GM19351 (cell line): Measurements from ENCODE around the gene TMC1.

ENCODE experiments used
- ATAC-seq: cut with Tn5 transposase; IDR thresholded peaks from one replicate; pipeline ENCODE4 v1.9.1; 2021; ENCODE audit warnings: mild to moderate bottlenecking, moderate library complexity; ENCODE audit not compliant: unreplicated experiment

The TMC1 gene

DNA sequence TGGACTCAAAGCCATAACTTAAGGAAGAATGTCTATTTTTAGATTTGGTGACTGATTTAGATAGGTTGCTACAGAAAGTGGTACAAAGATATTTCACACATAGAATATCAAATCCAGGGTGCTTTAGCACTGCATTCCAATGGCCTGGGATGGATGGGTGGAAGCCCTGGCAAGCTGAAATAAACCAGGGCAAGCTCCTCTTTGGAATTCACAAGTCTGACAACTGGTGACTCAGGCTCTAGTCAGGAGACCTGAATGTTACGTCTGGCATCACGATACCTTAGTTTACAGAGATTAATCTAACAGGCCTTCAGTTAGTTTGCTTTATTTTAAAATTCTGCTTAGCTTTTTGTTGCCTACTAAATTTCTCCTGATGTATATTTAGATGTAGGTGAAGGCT lies 144.0 kb downstream of the TMC1 start:
- no peak for ATAC-seq

DNA sequence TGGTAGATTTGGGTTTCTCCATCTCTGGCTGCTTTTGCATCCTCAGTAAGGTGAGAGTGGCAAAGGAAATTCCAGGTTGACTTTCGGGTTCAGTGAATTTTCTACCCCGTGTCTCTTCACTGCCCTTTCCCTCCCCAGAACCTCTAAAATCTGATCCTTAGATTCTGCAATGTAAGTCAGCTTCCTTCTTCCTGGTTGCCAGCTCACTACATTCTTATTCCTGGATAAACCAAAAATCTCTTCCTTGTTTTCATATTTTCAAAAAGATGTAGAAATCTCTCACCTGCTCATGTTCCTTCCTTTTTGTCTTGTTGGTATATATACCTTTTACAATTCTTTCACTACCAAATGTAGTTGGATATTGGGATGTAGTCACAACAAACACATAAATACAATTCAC lies 145.8 kb downstream of the TMC1 start:
- ATAC-seq: no peak

- ATAC-seq: no peak
These were observed 153.6 kb downstream of the TMC1 start for GRCh38 chr9:72674961-72675360.

DNA sequence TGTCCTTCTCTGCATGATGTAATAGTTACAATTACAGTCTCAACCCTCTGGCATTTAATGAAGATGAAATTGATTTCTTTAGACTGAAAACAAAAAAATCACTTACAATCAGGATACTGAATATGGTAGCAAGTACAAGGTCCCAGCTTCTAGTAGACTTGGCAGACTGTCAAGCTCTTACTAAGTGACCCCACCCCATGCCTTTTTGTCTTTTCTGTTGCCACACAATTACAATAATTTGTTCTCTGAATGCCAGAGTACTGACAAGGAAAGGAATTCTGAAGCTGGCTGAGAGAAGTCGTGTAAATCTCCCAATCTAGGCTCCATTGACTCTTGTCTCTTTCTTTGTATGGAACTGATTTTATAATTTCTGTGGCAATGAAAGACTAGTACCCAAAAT lies 154.2 kb downstream of the TMC1 start:
- no peak for ATAC-seq

- no peak for ATAC-seq
These were observed 159.3 kb downstream of the TMC1 start for GRCh38 chr9:72680593-72681282.

DNA sequence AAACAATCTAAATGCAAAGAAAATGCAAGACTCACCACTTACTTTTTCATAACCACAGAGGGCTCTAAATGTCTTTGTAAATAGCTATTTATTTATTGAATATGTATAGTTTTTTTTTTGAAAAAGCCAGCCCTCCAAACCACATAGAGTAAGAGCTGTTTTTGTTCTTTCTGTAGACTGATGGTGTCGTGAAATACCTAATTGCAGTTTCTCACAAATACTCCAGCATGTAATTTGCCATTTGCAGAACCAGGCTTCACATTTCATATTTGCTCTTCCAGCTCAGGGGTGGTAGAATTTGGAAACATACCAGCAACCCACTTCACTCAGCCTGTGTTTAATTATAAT lies 159.8 kb downstream of the TMC1 start:
- ATAC-seq: no peak

DNA sequence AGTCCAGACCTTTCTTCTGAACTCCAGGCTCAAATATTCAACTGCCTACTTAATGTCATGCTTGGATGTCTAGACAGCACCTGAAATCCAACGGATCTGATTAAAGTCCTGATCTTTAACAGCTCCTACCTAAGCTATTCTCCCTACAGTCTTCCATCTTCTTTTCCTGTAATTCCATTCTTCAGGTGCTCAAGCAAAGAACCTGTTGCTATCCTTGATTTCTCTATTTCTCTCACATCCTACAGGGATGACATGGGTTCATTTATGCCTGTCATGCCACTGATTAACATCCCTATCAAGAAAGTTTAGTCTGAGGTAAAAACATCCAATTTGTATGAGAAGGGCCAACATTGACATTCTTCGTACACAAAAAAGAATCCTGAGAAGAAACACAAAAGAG lies 163.2 kb downstream of the TMC1 start:
- no peak for ATAC-seq

GRCh38 chr9:72685911-72686310 lies 164.5 kb downstream of the TMC1 start:
- ATAC-seq: no peak

GRCh38 chr9:72687331-72687730 lies 165.9 kb downstream of the TMC1 start:
- no peak for ATAC-seq

GRCh38 chr9:72691671-72692070 lies 170.3 kb downstream of the TMC1 start:
- ATAC-seq: no peak

DNA sequence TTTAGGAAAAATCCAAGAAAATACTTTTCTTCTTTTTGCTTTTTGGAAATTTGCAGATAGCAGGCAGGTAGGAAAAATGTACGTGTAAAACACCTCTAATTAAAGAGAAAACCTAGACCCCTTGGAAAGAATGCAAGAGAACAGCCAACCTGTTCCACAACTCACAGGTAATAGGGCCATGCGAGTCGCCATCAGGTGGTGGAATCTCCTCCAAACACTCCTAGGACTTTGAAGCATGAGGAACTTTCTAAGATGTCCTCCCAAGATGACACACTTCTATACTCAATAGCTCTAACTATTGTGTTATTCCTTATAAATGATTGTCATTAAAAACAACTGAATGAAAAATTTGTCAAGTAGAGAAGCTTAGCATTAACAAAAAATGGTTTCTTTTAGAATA lies 174.0 kb downstream of the TMC1 start:
- ATAC-seq: no peak

GRCh38 chr9:72696511-72696910 lies 175.1 kb downstream of the TMC1 start:
- no peak for ATAC-seq

DNA sequence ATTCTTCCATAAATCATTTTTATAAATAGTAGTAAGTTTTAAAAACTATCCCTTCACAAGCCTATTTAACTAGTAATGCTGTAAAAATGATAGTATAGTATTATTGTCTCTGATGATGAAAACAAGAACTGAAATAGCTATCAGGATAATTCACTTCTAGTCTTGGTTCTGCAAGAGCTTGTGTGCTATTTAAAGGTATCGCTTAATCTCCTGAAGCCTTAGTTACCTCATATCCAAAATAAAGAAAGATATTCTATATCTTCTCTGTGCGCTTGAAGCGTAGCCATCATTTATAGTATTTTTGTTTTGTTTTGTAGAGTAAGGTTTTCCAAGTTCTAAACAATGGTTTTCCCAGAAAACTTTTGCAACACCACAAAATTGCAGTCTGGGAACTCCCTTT lies 180.1 kb downstream of the TMC1 start:
- no peak for ATAC-seq

- ATAC-seq: no peak
These were observed 182.2 kb downstream of the TMC1 start for GRCh38 chr9:72703574-72703973.

DNA sequence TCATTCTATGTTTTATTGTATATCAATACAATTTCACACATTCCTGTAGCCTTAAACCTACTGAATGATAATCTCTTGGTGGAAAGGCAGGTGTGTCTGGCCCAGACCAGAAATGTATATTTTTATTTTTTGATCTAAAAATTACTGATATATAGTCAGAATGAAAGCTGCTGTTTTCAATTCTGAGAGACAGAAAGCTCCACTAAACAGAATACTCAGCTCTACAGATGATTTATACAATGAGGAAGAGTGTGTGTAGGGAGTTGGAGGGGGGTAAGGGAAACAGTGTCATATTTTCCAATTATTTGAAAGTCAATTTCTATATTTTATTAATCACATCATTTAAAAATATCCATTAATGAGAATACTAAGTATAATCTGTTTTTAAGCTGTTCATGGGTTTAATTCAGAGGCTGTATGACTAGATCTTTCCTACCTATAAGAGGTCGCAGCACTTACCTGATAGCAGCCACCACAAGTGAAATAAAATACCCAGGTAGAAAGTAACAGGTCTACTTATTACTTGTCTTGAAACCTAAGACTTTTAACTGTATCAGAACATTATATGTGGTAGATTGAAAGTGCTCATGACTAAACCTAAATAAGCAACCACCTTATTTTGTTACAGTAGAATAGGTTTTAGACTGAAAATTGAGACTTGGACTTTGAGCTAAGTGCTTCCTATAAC lies 183.4 kb downstream of the TMC1 start:
- ATAC-seq: peak; percentile 70

DNA sequence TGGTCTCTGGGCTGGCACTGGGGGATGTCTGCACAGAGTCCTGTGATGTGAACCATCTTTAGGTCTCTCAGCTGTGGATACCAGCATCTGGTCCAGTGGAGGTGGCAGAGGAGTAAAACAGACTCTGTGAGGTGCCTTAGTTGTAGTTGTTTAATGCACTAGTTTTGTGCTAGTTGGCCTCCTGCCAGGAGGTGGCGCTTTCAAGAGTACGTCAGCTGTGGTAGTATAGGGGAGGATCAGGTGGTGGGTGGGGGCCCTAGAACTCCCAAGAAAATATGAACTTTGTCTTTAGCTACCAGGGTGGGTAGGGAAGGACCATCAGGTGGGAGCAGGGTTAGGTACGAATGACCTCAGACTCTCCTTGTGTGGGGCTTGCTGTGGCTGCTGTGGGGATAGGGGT lies 197.1 kb downstream of the TMC1 start:
- ATAC-seq: no peak

- ATAC-seq: no peak
These were observed 199.7 kb downstream of the TMC1 start for GRCh38 chr9:72721067-72721466.

DNA sequence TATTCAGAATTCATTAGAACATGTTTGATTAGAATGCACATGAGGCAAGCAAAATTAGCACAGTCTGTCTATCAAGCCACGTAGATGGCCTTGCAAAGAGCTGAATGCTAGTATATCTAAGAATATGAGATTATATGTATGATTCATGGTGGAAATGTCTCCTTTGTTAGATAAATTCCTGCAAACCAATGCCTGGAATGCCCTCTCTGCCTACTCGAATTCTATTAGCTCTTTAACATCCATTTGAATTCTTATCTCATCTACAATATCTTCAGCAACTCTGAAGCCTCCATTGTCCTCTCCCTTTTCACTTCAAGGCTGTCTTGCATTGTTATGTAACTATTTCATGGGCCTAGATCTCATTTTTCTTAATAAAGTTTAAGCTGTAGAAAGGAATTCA lies 205.5 kb downstream of the TMC1 start:
- ATAC-seq: no peak

GRCh38 chr9:72728031-72728770 lies 206.8 kb downstream of the TMC1 start:
- no peak for ATAC-seq

- no peak for ATAC-seq
These were observed 212.5 kb downstream of the TMC1 start for GRCh38 chr9:72733895-72734294.

DNA sequence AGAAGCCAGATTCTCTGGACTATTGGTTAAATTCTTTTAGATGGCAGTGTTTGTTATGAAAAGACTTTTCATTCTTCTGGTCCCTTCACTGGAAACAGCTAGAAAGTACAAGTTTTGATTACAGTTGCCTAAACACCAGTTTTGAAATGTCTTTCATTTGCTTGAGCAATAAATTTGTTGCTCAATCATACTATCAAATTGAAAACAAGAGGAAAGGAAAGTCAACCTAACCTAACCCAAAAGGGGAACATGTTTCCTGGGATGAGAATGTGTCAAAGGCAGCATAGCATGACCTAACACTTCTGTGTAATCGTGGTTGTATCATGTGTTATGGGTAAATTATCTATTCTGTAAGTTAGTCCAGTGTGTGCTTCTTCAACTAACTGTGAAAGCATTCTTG lies 213.2 kb downstream of the TMC1 start:
- ATAC-seq: no peak

GRCh38 chr9:72743836-72744235 lies 222.4 kb downstream of the TMC1 start:
- no peak for ATAC-seq
